ENCODE results near the gene ZNFX1.

GRCh38 chr20:49228676-49229075, 49.2 kb downstream of the ZNFX1 start:
- TF ChIP-seq CTCF (IDR thresholded peaks at IDR 0.05; ENCODE audit: borderline replicate concordance, extremely low read depth, low read length, poor library complexity, severe bottlenecking) (no peak), EZH2 (IDR thresholded peaks at IDR 0.05; ENCODE audit: borderline replicate concordance, low read depth, low read length, severe bottlenecking) (no peak)
